GM21786 (cell line): ENCODE results near the gene HFM1.

Experiments used
- ATAC-seq: cut with Tn5 transposase; IDR thresholded peaks from one replicate; pipeline ENCODE4 v1.9.1; 2021; ENCODE audit not compliant: unreplicated experiment

HFM1 gene

GRCh38 chr1:91245435-91245834, 159.2 kb downstream of the HFM1 start:
- no peak for ATAC-seq

- ATAC-seq, result no peak
These were observed 159.9 kb downstream of the HFM1 start for GRCh38 chr1:91244737-91245136.

- ATAC-seq, result no peak
These were observed 161.5 kb downstream of the HFM1 start for GRCh38 chr1:91243171-91243570.

GRCh38 chr1:91234181-91234580, 170.5 kb downstream of the HFM1 start:
- ATAC-seq, result no peak

GRCh38 chr1:91226741-91227140, 177.9 kb downstream of the HFM1 start:
- no peak for ATAC-seq

GRCh38 chr1:91224878-91225277, 179.8 kb downstream of the HFM1 start:
- ATAC-seq, result no peak

DNA sequence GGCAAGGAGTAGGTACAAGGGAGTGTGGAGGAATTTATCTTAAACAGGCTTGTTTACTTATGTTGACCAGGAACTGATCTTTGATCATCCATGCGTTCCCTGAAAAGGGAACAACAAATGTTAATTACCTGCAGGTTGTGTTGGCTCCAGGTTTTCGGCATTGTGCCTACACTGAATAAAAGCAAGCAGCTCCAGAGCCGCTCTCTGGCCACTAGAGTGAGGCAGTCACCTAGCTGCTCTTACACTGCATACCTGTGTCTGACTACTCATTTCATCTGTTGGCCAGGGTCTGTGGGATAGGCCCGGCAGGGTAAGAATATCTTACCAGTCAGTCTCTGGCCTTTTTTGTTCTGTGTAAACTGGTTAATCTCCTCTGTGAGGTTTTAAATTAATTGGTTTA, 183.6 kb downstream of the HFM1 start:
- ATAC-seq, result no peak

DNA sequence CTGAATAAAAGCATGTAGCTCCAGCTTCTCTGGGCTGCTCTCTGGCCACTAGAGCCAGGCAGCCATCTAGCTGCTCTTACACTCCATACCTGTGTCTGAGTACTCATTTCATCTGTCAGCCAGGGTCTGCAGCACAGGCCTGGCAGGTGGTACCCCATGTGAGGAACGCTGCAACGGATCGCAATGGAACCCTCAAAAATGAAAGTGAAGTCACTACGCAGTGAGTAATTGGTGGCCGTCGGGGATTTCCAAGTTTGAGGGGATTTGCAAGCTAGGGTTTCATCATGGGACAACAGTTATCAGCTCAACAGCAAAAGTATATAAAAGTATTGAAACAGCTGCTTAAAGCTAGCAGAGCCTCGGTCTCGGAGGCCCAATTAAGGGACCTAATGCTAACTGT, 186.7 kb downstream of the HFM1 start:
- ATAC-seq, result no peak
